H1 (cell line): ENCODE results near the gene GPR68. TPM values are rescaled to one million over a fixed set of nuclear protein-coding genes. Genes with fewer than 3 reads are reported as not detected.

Experiments
- CTCF ChIA-PET: fragments of 300-600 bp; sonication (Branson Sonifier 250); formaldehyde crosslinking; loops from one replicate; lab custom pipeline; 2021; ENCODE audit not compliant: partially characterized antibody; lab: Charles Lee
- POLR2A ChIA-PET: fragments of 300-600 bp; sonication (Branson Sonifier 250); formaldehyde crosslinking; loops from one replicate; lab custom pipeline; 2021; ENCODE audit warnings: inconsistent platforms; ENCODE audit not compliant: partially characterized antibody; lab: Charles Lee
- DNase-seq, 2 experiments: peaks; one replicate each; pipeline versions ENCODE4 v3.0.0 to v3.0.0-alpha.2; 2010 to 2022; ENCODE audit warnings: low spot score in 2 of 2, low read depth in 1 of 2, mixed read lengths in 1 of 2
- FAIRE-seq: peaks from 2 replicates; lab custom pipeline; 2011; peaks lifted over from hg19 to GRCh38; lab: Jason Lieb, UNC
- H2AFZ ChIP-seq: 2 replicates; pipeline ENCODE4 v1.8.1; 2012; ENCODE audit warnings: low read length, inconsistent platforms
- H2AK5ac ChIP-seq: 2 replicates; pipeline ENCODE4 v1.6.1; 2013; ENCODE audit warnings: low read depth, low read length
- H2BK120ac ChIP-seq: replicated peaks from 2 replicates; pipeline ENCODE3; 2013; ENCODE audit warnings: low read depth, low read length, inconsistent platforms
- H2BK12ac ChIP-seq: 2 replicates; pipeline ENCODE4 v1.6.1; 2013; ENCODE audit warnings: low read depth, low read length
- H2BK15ac ChIP-seq: 2 replicates; pipeline ENCODE4 v1.6.1; 2013; ENCODE audit warnings: low read length
- H2BK20ac ChIP-seq: 2 replicates; pipeline ENCODE4 v1.6.1; 2013; ENCODE audit warnings: low read length
- H2BK5ac ChIP-seq: 2 replicates; pipeline ENCODE4 v1.6.1; 2013; ENCODE audit warnings: low read depth, low read length
- H3K14ac ChIP-seq: 2 replicates; pipeline ENCODE4 v1.6.1; 2013; ENCODE audit warnings: inconsistent platforms; ENCODE audit not compliant: insufficient read length
- H3K18ac ChIP-seq: 2 replicates; pipeline ENCODE4 v1.6.1; 2013; ENCODE audit warnings: low read length; ENCODE audit errors: extremely low read depth
- H3K23ac ChIP-seq: 2 replicates; pipeline ENCODE4 v1.6.1; 2013; ENCODE audit warnings: inconsistent platforms; ENCODE audit not compliant: insufficient read length
- H3K23me2 ChIP-seq: 2 replicates; pipeline ENCODE4 v1.6.1; 2013; ENCODE audit warnings: low read depth, low read length
- H3K27ac ChIP-seq: 2 replicates; pipeline ENCODE4 v1.6.1; 2011; ENCODE audit warnings: low read depth, low read length, inconsistent platforms
- H3K27me3 ChIP-seq, 4 experiments: replicated peaks in 1 of 4; 1 replicate in 1 of 4; 2 replicates in 3 of 4; pipeline versions ENCODE4 v1.6.1 to v1.8.1; 2011 to 2013; ENCODE audit warnings: low read length in 3 of 4, mild to moderate bottlenecking in 3 of 4, inconsistent platforms in 2 of 4, mixed read lengths in 2 of 4, moderate library complexity in 1 of 4; ENCODE audit not compliant: control insufficient read depth in 3 of 4, insufficient read depth in 3 of 4; ENCODE audit errors: extremely low read depth in 1 of 4
- H3K36me3 ChIP-seq, 4 experiments: 2 replicates each; pipeline versions ENCODE4 v1.6.1 to v1.8.1; 2011 to 2013; ENCODE audit warnings: mild to moderate bottlenecking in 4 of 4, low read length in 3 of 4, moderate library complexity in 2 of 4, control low read depth in 1 of 4, inconsistent platforms in 1 of 4; ENCODE audit not compliant: insufficient read depth in 4 of 4, control insufficient read depth in 2 of 4
- H3K4ac ChIP-seq: replicated peaks from 2 replicates; pipeline ENCODE3; 2013; ENCODE audit warnings: low read length, low read depth, mixed read lengths, inconsistent platforms; ENCODE audit not compliant: insufficient read length
- H3K4me1 ChIP-seq, 4 experiments: replicated peaks in 1 of 4; 1 replicate in 1 of 4; 2 replicates in 3 of 4; pipeline versions ENCODE4 v1.6.1 to v1.8.1; 2011 to 2013; ENCODE audit warnings: low read length in 3 of 4, inconsistent platforms in 2 of 4, mixed read lengths in 1 of 4; ENCODE audit not compliant: insufficient read depth in 4 of 4, control insufficient read depth in 3 of 4
- H3K4me2 ChIP-seq, 2 experiments: 2 replicates each; pipeline versions ENCODE4 v1.6.1 to v1.8.1; 2011 to 2013; ENCODE audit warnings: low read depth in 2 of 2, low read length in 2 of 2, control low read depth in 1 of 2, inconsistent platforms in 1 of 2, mild to moderate bottlenecking in 1 of 2; ENCODE audit not compliant: insufficient read depth in 1 of 2
- H3K4me3 ChIP-seq, 4 experiments: fragments of 200-600, 300-600 bp in 1 of 4; sonication (generic), shearing (Covaris generic), sonication (Bioruptor Twin) in 1 of 4; 2 replicates each; pipeline versions ENCODE4 v1.5.1 to v1.8.1; 2011 to 2016; ENCODE audit warnings: low read length in 4 of 4, low read depth in 3 of 4, control low read depth in 2 of 4, inconsistent platforms in 2 of 4, mild to moderate bottlenecking in 2 of 4, mixed read lengths in 1 of 4, moderate library complexity in 1 of 4; ENCODE audit not compliant: insufficient read depth in 2 of 4; ENCODE audit errors: extremely low read depth in 1 of 4
- H3K56ac ChIP-seq: replicated peaks from 2 replicates; pipeline ENCODE3; 2013; ENCODE audit warnings: low read depth, mild to moderate bottlenecking, mixed read lengths, low read length, inconsistent platforms; ENCODE audit not compliant: insufficient read length
- H3K79me1 ChIP-seq: 2 replicates; pipeline ENCODE4 v1.6.1; 2013; ENCODE audit warnings: low read depth, low read length, control low read depth
- H3K79me2 ChIP-seq, 2 experiments: 2 replicates each; pipeline versions ENCODE4 v1.6.1 to v1.8.1; 2012 to 2013; ENCODE audit warnings: low read length in 2 of 2, mild to moderate bottlenecking in 2 of 2, inconsistent platforms in 1 of 2; ENCODE audit not compliant: insufficient read depth in 2 of 2, control insufficient read depth in 1 of 2
- H3K9ac ChIP-seq, 4 experiments: replicated peaks in 1 of 4; 1 replicate in 1 of 4; 2 replicates in 3 of 4; pipeline versions ENCODE4 v1.6.1 to v1.8.1; 2011 to 2013; ENCODE audit warnings: low read depth in 3 of 4, low read length in 3 of 4, control low read depth in 2 of 4, mild to moderate bottlenecking in 2 of 4, moderate library complexity in 2 of 4, inconsistent platforms in 1 of 4; ENCODE audit errors: extremely low read depth in 1 of 4
- H3K9me3 ChIP-seq, 2 experiments: 2 replicates each; pipeline versions ENCODE4 v1.6.1 to v1.8.1; 2012 to 2013; ENCODE audit warnings: mild to moderate bottlenecking in 2 of 2, moderate library complexity in 2 of 2, control low read depth in 1 of 2, inconsistent platforms in 1 of 2, low read depth in 1 of 2, low read length in 1 of 2, mixed read lengths in 1 of 2; ENCODE audit not compliant: insufficient read depth in 2 of 2
- H4K20me1 ChIP-seq, 2 experiments: replicated peaks in 1 of 2; 2 replicates each; pipeline versions ENCODE3 to v1.8.1; 2011 to 2013; ENCODE audit warnings: inconsistent platforms in 2 of 2, low read length in 2 of 2, mild to moderate bottlenecking in 1 of 2; ENCODE audit not compliant: insufficient read depth in 2 of 2, control insufficient read depth in 1 of 2
- H4K5ac ChIP-seq: 2 replicates; pipeline ENCODE4 v1.6.1; 2013; ENCODE audit warnings: low read length, low read depth, mixed read lengths, inconsistent platforms; ENCODE audit not compliant: insufficient read length
- H4K8ac ChIP-seq: 2 replicates; pipeline ENCODE4 v1.8.0; 2013; ENCODE audit warnings: mild to moderate bottlenecking, moderate library complexity, low read length, inconsistent platforms; ENCODE audit not compliant: insufficient read depth; ENCODE audit errors: extremely low read depth
- H4K91ac ChIP-seq: replicated peaks from 2 replicates; pipeline ENCODE3; 2013; ENCODE audit warnings: low read length, mixed read lengths, inconsistent platforms; ENCODE audit not compliant: insufficient read length
- ASH2L ChIP-seq: fragments of 200-600, 300-600 bp; sonication (generic); IDR thresholded peaks from one replicate; pipeline ENCODE4 v1.7.1; 2017; ENCODE audit warnings: low read length
- BACH1 ChIP-seq: IDR thresholded peaks from 2 replicates; pipeline ENCODE4 v1.6.1; 2012; ENCODE audit warnings: low read length, improper control_type of control experiment
- CBX8 ChIP-seq: fragments of 300-800, 300-1000 bp; sonication (generic); IDR thresholded peaks from 2 replicates; pipeline ENCODE4 v1.7.1; 2016; ENCODE audit warnings: low read depth, low read length, borderline replicate concordance
- CEBPB ChIP-seq: IDR thresholded peaks from 2 replicates; pipeline ENCODE4 v1.6.1; 2012; ENCODE audit warnings: low read depth, low read length
- EGR1 ChIP-seq: IDR thresholded peaks from 2 replicates; pipeline ENCODE4 v1.6.1; 2011; ENCODE audit warnings: low read depth, low read length, borderline replicate concordance
- KDM4A ChIP-seq: IDR thresholded peaks from one replicate; pipeline ENCODE4 v1.7.1; 2012; ENCODE audit warnings: low read depth, mild to moderate bottlenecking, moderate library complexity, low read length, inconsistent platforms; ENCODE audit not compliant: severe bottlenecking
- POU5F1 ChIP-seq: IDR thresholded peaks from 2 replicates; pipeline ENCODE4 v1.6.1; 2011; ENCODE audit warnings: low read depth, mild to moderate bottlenecking, low read length, moderate library complexity
- RFX5 ChIP-seq: IDR thresholded peaks from 2 replicates; pipeline ENCODE4 v1.6.1; 2011; ENCODE audit warnings: low read depth, low read length, improper control_type of control experiment, borderline replicate concordance
- RNF2 ChIP-seq: fragments of 200-900, 300-1000 bp; sonication (generic); IDR thresholded peaks from 2 replicates; pipeline ENCODE4 v1.7.1; 2016; ENCODE audit warnings: borderline replicate concordance, low read depth, mild to moderate bottlenecking, antibody characterized with exemption, low read length; ENCODE audit not compliant: poor library complexity, severe bottlenecking; ENCODE audit errors: missing control alignments
- SP1 ChIP-seq: IDR thresholded peaks from 2 replicates; pipeline ENCODE4 v1.6.1; 2011; ENCODE audit warnings: low read depth, low read length
- SUZ12 ChIP-seq: fragments of 200-600 bp; sonication (generic); IDR thresholded peaks from 2 replicates; pipeline ENCODE4 v1.6.1; 2012; ENCODE audit warnings: mild to moderate bottlenecking, inconsistent platforms, low read length, moderate library complexity, mixed read lengths
- WGBS, 2 experiments: shearing (Covaris generic) in 1 of 2; methylation state at CpG; one replicate each; pipeline versions ENCODE4 v1.1.6 to v1.1.7; 2013 to 2015; ENCODE audit warnings: low lambda C conversion rate in 2 of 2, mixed read lengths in 2 of 2, inconsistent platforms in 1 of 2, low coverage in 1 of 2, missing lambda C conversion rate in 1 of 2; ENCODE audit not compliant: insufficient replicate concordance in 2 of 2, insufficient coverage in 1 of 2, insufficient read length in 1 of 2; ENCODE audit errors: extremely low coverage in 1 of 2, missing lambda C conversion rate in 1 of 2; 5-methylcytosine and 5-hydroxymethylcytosine counted together
- polyA plus RNA-seq, 7 experiments: library from polyadenylated mRNA; depleted of rRNA in 3 of 7; stranded (reverse) in 5 of 7; unstranded in 2 of 7; fragments of >200 nt in 5 of 7; fragments of 200-250 nt in 2 of 7; gene quantifications; 1 replicate in 5 of 7; 2 replicates in 1 of 7; 4 replicates in 1 of 7; pipeline versions ENCODE4 v1.2.1 to v1.2.3, GENCODE V29; 2011 to 2013; ENCODE audit warnings: missing spikeins in 2 of 7, mixed read lengths in 2 of 7
- total RNA-seq: library from RNA; stranded (reverse); fragmentation: NEBNext Ultra II Directional; extraction: Animal tissue kit (Norgen Biotek cat#: 25700); gene quantifications from 2 replicates; pipeline ENCODE4 v1.2.1, GENCODE V29; 2021
- TF ChIP-seq, protein P1 (sequence below): IDR thresholded peaks from 2 replicates; pipeline ENCODE4 v1.6.1; 2012; ENCODE audit warnings: low read length, inconsistent platforms

The GPR68 gene
- total and polyA plus RNA-seq, 2 of the 8 experiments (the other 6 are each of a cell fraction or from before 2014, with no cell fraction given) = 0.22 to 0.76 TPM

GRCh38 chr14:91229743-91230200 lies 14.7 kb downstream of the GPR68 start:
- no peak overlapping the region for H3K27ac ChIP-seq
- no peaks in the 10 kb centered on the region; a peak in 1 of 7 replicates for H3K27me3 ChIP-seq
- TF ChIP-seq CEBPB (no peak), EGR1 (no peak), RFX5 (no peak), BACH1 (no peak), SP1 (no peak), ASH2L (no peak), SUZ12 (no peak), RNF2 (no peak), POU5F1 (no peak), KDM4A (no peak), CBX8 (no peak)
- TF ChIP-seq, protein P1, sequence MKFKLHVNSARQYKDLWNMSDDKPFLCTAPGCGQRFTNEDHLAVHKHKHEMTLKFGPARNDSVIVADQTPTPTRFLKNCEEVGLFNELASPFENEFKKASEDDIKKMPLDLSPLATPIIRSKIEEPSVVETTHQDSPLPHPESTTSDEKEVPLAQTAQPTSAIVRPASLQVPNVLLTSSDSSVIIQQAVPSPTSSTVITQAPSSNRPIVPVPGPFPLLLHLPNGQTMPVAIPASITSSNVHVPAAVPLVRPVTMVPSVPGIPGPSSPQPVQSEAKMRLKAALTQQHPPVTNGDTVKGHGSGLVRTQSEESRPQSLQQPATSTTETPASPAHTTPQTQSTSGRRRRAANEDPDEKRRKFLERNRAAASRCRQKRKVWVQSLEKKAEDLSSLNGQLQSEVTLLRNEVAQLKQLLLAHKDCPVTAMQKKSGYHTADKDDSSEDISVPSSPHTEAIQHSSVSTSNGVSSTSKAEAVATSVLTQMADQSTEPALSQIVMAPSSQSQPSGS = no peak

More at GRCh38 chr14:91229743-91230200, 14.7 kb downstream of the GPR68 start:
- no peaks in the 10 kb centered on the region for H3K79me2 ChIP-seq
- H2BK20ac ChIP-seq = no peak overlapping the region
- H3K23ac ChIP-seq = no peak overlapping the region
- peaks cover 5 to 7% of the 10 kb centered on the region in 2 experiments; a peak in 3 of 4 replicates for H3K9me3 ChIP-seq
- no peak overlapping the region for H4K8ac ChIP-seq
- no peaks in the 10 kb centered on the region for H3K23me2 ChIP-seq
- no peak overlapping the region for H3K18ac ChIP-seq
- peak overlapping the region; percentile 31; the same call in 1 of the 2 replicates for H2BK5ac ChIP-seq
- CTCF ChIA-PET = interaction anchor here (1.4 kb wide), 1 partner anchor 51 kb away, joined by 4 read pairs; no protein-coding TSS in a partner anchor
- no peaks in the 10 kb centered on the region for H3K79me1 ChIP-seq
- H3K4me3 ChIP-seq = no peak overlapping the region
- FAIRE-seq (no peak), DNase-seq (no peak)
- H3K4me2 ChIP-seq = no peak overlapping the region
- H4K20me1 ChIP-seq = no peaks in the 10 kb centered on the region
- peak overlapping the region; percentile 34 for H4K91ac ChIP-seq
- H2AFZ ChIP-seq = no peak overlapping the region
- 0 out of 2 replicates have a peak overlapping the region, but pooled peaks have one; percentile 11 for H2BK12ac ChIP-seq
- no peak overlapping the region for H3K9ac ChIP-seq
- H3K56ac ChIP-seq = no peak overlapping the region
- POLR2A ChIA-PET = interaction anchor here (1.1 kb wide), 2 partner anchors 9 to 14 kb away, joined by 3 to 4 read pairs; no protein-coding TSS in a partner anchor
- H2AK5ac ChIP-seq = no peak overlapping the region
- peaks cover 0 to 10% (median 6%) of the 10 kb centered on the region in 4 experiments; a peak in 6 of 7 replicates for H3K4me1 ChIP-seq
- no peaks in the 10 kb centered on the region for H3K36me3 ChIP-seq
- peak overlapping the region; percentile 67 for H2BK120ac ChIP-seq
- peak overlapping the region; percentile 41 for H3K4ac ChIP-seq
- no peak overlapping the region; the same call in 1 of the 2 replicates for H2BK15ac ChIP-seq
- H4K5ac ChIP-seq = no peak overlapping the region
- no peak overlapping the region for H3K14ac ChIP-seq
- WGBS, 2 experiments = 96% methylated on average over 6 of the region's 6 CpGs; no CpG with 5 or more reads in 1 of the 2 experiments
